CD4-positive, alpha-beta memory T cell (primary cell): ENCODE data around the gene F2R. TPM values are rescaled to one million over a fixed set of nuclear protein-coding genes. Genes with fewer than 3 reads are reported as not detected.
A peak's percentile ranks its signal among the peaks of the same experiment; 100 is the strongest.
"Not testable (repeated sequence)": the region's sequence is repeated elsewhere in the genome, so short reads cannot be mapped to it uniquely, and the experiment has no call there.

Experiments
- CTCF ChIA-PET: fragments of 350-600 bp; sonication (Branson Sonifier 250); formaldehyde crosslinking; loops from one replicate; lab custom pipeline; 2021; ENCODE audit warnings: inconsistent platforms; ENCODE audit not compliant: partially characterized antibody; lab: Charles Lee
- POLR2A ChIA-PET: fragments of 350-600 bp; sonication (Branson Sonifier 250); formaldehyde crosslinking; loops from one replicate; lab custom pipeline; 2021; ENCODE audit not compliant: partially characterized antibody; lab: Charles Lee
- DNase-seq, 5 donors: peaks; one replicate each; pipeline versions ENCODE4 v3.0.0 to v3.0.0-alpha.2; 2020 to 2022; ENCODE audit warnings: mixed read lengths in 1 of 5
- H3K27ac ChIP-seq: one replicate; pipeline ENCODE4 v1.7.0; 2013; ENCODE audit warnings: low read depth, low read length
- H3K27me3 ChIP-seq: 2 replicates; pipeline ENCODE4 v1.7.0; 2013; ENCODE audit warnings: mild to moderate bottlenecking, low read length, moderate library complexity; ENCODE audit not compliant: insufficient read depth
- H3K36me3 ChIP-seq: 2 replicates; pipeline ENCODE4 v1.7.0; 2013; ENCODE audit warnings: mild to moderate bottlenecking, low read length, moderate library complexity; ENCODE audit not compliant: insufficient read depth
- H3K4me1 ChIP-seq: 2 replicates; pipeline ENCODE4 v1.7.0; 2013; ENCODE audit warnings: mild to moderate bottlenecking, low read length, moderate library complexity; ENCODE audit not compliant: insufficient read depth
- H3K4me3 ChIP-seq, 2 donors: one replicate each; pipeline ENCODE4 v1.7.0; 2013; ENCODE audit warnings: low read length in 2 of 2, mild to moderate bottlenecking in 1 of 2
- H3K9me3 ChIP-seq, 2 donors: one replicate each; pipeline ENCODE4 v1.7.0; 2013; ENCODE audit warnings: low read length in 2 of 2, control low read depth in 1 of 2; ENCODE audit not compliant: control insufficient read depth in 1 of 2
- H3K27ac Mint-ChIP-seq, 7 donors: one replicate each; pipeline ENCODE4 v1.8.0; 2020 to 2021; ENCODE audit warnings: mixed read lengths in 7 of 7, mild to moderate bottlenecking in 6 of 7, inconsistent platforms in 3 of 7, moderate library complexity in 3 of 7
- H3K27me3 Mint-ChIP-seq, 2 donors: one replicate each; pipeline ENCODE4 v1.8.0; 2020 to 2021; ENCODE audit warnings: mixed read lengths in 2 of 2
- H3K36me3 Mint-ChIP-seq, 2 donors: one replicate each; pipeline ENCODE4 v1.8.0; 2020 to 2021; ENCODE audit warnings: mixed read lengths in 2 of 2, inconsistent platforms in 1 of 2, mild to moderate bottlenecking in 1 of 2
- H3K4me1 Mint-ChIP-seq, 4 donors: one replicate each; pipeline ENCODE4 v1.8.0; 2020 to 2021; ENCODE audit warnings: mixed read lengths in 4 of 4, mild to moderate bottlenecking in 1 of 4
- H3K4me3 Mint-ChIP-seq, 8 donors: one replicate each; pipeline ENCODE4 v1.8.0; 2020 to 2021; ENCODE audit warnings: mixed read lengths in 8 of 8, mild to moderate bottlenecking in 7 of 8, moderate library complexity in 6 of 8, inconsistent platforms in 3 of 8
- H3K9me3 Mint-ChIP-seq, 8 donors: one replicate each; pipeline ENCODE4 v1.8.0; 2020 to 2021; ENCODE audit warnings: mixed read lengths in 8 of 8, mild to moderate bottlenecking in 5 of 8, inconsistent platforms in 3 of 8, moderate library complexity in 1 of 8
- intact Hi-C: fragments of 100-400 bp; cut with micrococcal nuclease; formaldehyde crosslinking; loops from one replicate; pipeline ENCODE4 v1.15.1; 2023
- polyA plus RNA-seq, 2 donors: library from polyadenylated mRNA; unstranded; fragments of 300-500 nt; fragmentation: Illumina TruSeq; gene quantifications; one replicate each; pipeline ENCODE4 v1.2.3, GENCODE V29; 2021
- total RNA-seq, 2 experiments: library from RNA; stranded (reverse); gene quantifications; one replicate each; pipeline ENCODE4 v1.2.3, GENCODE V29; 2021

F2R gene
- total and polyA plus RNA-seq, 4 experiments from 2014 or later = 6.7 to 14.6 (median 10.7) TPM

DNA sequence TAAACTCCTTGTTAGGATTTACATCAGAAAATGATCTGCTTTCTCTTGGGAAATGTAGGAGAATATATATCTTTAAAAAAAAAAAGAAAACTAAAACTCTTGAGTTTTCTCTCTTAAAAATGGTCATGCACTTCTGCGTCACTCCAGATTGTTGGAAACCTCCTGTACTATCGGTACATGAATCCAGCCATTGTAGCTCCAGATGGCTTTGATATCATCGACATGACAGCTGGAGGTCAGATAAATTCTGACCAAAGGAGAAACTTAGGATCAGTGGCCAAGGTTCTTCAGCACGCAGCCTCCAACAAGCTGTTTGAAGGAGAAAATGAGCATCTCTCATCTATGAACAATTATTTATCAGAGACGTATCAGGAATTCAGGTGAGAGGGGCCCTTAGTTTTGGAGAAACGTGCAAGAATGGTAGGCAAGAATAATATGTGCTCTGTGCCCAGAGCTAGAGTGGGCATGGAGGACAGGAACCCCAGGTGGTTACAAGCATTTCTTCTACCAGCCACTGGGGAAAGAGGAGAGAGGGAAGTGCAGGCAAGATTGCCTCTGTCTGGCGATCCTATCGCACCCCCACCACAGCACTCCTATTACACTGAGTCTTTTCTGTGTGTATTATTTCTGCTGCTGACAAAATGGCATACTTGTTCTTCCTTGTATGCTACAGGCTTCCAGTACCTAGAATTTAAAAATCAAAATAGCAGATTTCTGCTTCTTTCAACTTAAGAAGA is 41.4 kb upstream of the F2R start:
- CTCF ChIA-PET = interaction anchor here (1.3 to 1.7 kb wide), 4 partner anchors 10 to 100 kb away, joined by 3 to 9 read pairs (median 4); no protein-coding TSS in a partner anchor

DNA sequence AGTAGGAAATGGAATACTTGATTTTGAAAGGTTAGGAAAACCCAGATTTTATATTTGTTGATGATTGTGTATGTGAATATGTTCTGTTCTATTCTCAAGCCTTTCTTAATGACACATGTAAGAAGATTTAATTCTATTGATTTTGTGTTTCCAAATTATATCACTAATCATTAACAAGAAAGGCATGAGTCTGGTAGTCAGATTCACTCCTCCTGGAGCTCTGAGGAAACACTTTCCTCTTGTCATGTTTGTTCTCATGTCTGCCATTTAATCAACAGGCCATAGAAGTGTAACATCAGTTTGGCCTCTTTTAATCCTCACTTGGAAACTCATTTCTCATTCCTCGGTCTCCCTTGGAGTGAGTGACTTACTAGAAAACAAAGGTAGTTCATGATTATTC is 40.6 kb upstream of the F2R start:
- ChIA-PET POLR2A (no interaction called here), CTCF (no interaction called here)
- Histone ChIP-seq H3K4me3 (no peak overlapping the region), H3K27me3 (no peaks in the 10 kb centered on the region), H3K27ac (no peak overlapping the region), H3K9me3 (no peaks in the 10 kb centered on the region), H3K36me3 (peaks cover 73% of the 10 kb centered on the region), H3K4me1 (no peaks in the 10 kb centered on the region)
- Mint-ChIP-seq H3K27ac (no peak overlapping the region), H3K4me1 (peaks cover 0 to 3% (median under 1%) of the 10 kb centered on the region in 4 donors), H3K27me3 (no peaks in the 10 kb centered on the region), H3K9me3 (peaks cover 0 to 2% (median 0%) of the 10 kb centered on the region in 8 donors), H3K36me3 (peaks cover 75 to 82% of the 10 kb centered on the region in 2 donors), H3K4me3 (no peak overlapping the region)
- intact Hi-C loops = no loop called here
- no peak for DNase-seq

More for the DNA sequence above, 41.4 kb upstream of the F2R start:
- Mint-ChIP-seq H3K36me3 (peaks cover 75 to 84% of the 10 kb centered on the region in 2 donors), H3K4me3 (no peak overlapping the region), H3K27ac (no peak overlapping the region), H3K9me3 (peaks cover 0 to 2% (median 0%) of the 10 kb centered on the region in 8 donors), H3K27me3 (no peaks in the 10 kb centered on the region), H3K4me1 (no peaks in the 10 kb centered on the region)
- intact Hi-C loops = no loop called here
- DNase-seq = no peak
- Histone ChIP-seq H3K27me3 (no peaks in the 10 kb centered on the region), H3K4me3 (no peak overlapping the region), H3K4me1 (no peaks in the 10 kb centered on the region), H3K27ac (no peak overlapping the region), H3K36me3 (peaks cover 80% of the 10 kb centered on the region), H3K9me3 (no peaks in the 10 kb centered on the region)
- POLR2A ChIA-PET = interaction anchor here (0.6 kb wide), 1 partner anchor 1640 kb away, joined by 3 read pairs; no protein-coding TSS in a partner anchor

DNA sequence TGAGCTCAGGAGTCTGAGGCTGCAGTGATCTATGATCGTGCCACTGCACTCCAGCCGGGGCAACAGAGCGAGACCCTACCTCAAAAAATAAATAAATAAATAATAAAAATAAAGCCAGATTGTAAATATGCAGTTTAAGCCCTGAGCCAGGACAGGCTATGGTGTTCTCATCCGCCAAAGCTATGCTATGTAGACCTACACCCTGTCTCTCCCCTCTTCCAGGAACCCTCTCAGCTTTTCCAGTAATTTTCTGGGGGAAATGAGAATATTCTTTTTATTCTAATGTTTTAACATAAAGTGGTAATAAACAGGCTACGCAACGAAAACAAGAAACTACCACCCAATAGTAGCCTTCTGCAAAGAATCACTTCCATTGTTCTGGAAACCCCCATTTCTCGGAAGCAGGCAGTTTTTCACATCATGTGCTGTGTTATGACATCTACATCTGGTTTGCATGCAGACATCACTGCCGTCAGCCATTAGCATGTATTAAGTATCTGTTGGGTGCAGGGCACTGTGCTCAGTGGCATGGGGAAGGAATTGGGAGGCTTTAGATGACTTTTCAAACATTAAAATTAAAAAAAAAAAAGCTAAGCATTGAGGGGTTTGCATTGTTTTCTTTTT is 38.0 kb upstream of the F2R start:
- Mint-ChIP-seq H3K27ac (peak overlapping the region in 1 of 7 donors; percentile 30), H3K9me3 (peaks cover 0 to 2% (median 0%) of the 10 kb centered on the region in 8 donors), H3K27me3 (no peaks in the 10 kb centered on the region), H3K36me3 (peaks cover 72 to 73% of the 10 kb centered on the region in 2 donors), H3K4me1 (peaks cover 0 to 6% (median 3%) of the 10 kb centered on the region in 4 donors), H3K4me3 (no peak overlapping the region)
- Histone ChIP-seq H3K9me3 (no peaks in the 10 kb centered on the region), H3K27me3 (no peaks in the 10 kb centered on the region), H3K27ac (no peak overlapping the region), H3K36me3 (peaks cover 52% of the 10 kb centered on the region), H3K4me3 (no peak overlapping the region), H3K4me1 (no peaks in the 10 kb centered on the region)
- DNase-seq = no peak
- CTCF ChIA-PET = interaction anchor here (1.5 kb wide), 1 partner anchor 97 kb away, joined by 8 read pairs; no protein-coding TSS in a partner anchor
- POLR2A ChIA-PET = no interaction called here
- intact Hi-C loops = no loop called here

DNA sequence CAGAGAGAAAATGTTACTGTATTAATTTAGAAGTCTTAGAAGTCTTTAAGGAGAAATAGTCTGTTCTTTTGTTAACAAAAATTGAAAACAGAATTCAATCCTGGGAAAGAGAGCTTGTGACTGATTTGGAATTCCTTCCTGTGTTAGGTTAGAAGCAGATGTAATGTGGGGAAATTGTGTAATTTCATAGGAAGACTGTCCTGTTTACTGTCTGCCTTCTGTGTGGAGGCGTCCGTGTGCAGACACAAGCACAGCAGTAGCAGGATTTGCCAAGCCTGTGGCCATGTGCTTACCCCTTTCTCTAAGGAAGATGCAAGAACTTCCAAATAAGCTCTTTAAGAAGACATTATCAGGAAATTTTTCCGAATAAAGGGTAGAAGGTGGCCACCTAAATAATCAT is 36.7 kb upstream of the F2R start:
- H3K4me1 Mint-ChIP-seq = peaks cover 0 to 6% (median 3%) of the 10 kb centered on the region in 4 donors
- H3K9me3 Mint-ChIP-seq = peaks cover 0 to 2% (median 0%) of the 10 kb centered on the region in 8 donors
- intact Hi-C loops = no loop called here
- peak overlapping the region in 2 of 7 donors; percentile 55 to 57 for H3K27ac Mint-ChIP-seq
- no peaks in the 10 kb centered on the region for H3K27me3 Mint-ChIP-seq
- peaks cover 72 to 74% of the 10 kb centered on the region in 2 donors for H3K36me3 Mint-ChIP-seq
- peaks cover 43% of the 10 kb centered on the region for H3K36me3 ChIP-seq
- ChIA-PET CTCF (interaction anchor here (1.5 kb wide), 2 partner anchors 95 to 96 kb away, joined by 4 to 8 read pairs; no protein-coding TSS in a partner anchor), POLR2A (no interaction called here)
- no peaks in the 10 kb centered on the region for H3K9me3 ChIP-seq
- H3K27ac ChIP-seq = no peak overlapping the region
- no peak overlapping the region for H3K4me3 Mint-ChIP-seq
- H3K27me3 ChIP-seq = no peaks in the 10 kb centered on the region
- H3K4me3 ChIP-seq = no peak overlapping the region
- no peaks in the 10 kb centered on the region for H3K4me1 ChIP-seq
- no peak for DNase-seq

DNA sequence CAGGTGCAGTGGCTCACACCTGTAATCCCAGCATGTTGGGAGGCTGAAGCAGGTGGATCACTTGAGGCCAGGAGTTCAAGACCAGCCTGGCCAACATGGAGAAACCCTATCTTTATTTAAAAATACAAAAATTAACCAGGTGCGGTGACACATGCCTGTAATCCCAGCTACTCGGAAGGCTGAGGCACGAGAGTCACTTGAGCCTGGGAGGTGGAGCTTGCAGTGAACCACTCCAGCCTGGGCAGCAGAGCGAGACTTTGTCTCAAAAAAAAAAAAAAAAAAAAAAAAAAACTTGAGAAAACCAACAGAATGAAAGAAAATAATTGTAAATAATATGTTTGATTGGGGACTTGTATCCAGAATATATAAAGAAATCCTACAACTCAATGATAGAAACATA is 35.1 kb upstream of the F2R start:
- ChIA-PET CTCF (interaction anchor here (0.6 to 1.5 kb wide), 4 partner anchors 34 to 1306 kb away, joined by 3 to 4 read pairs (median 3); no protein-coding TSS in a partner anchor), POLR2A (interaction anchor here (0.6 kb wide), 1 partner anchor 1933 kb away, joined by 3 read pairs; no protein-coding TSS in a partner anchor)
- H3K4me1 Mint-ChIP-seq, H3K9me3 ChIP-seq, H3K4me1 ChIP-seq, H3K4me3 ChIP-seq, H3K4me3 Mint-ChIP-seq, H3K27me3 ChIP-seq, DNase-seq, H3K27me3 Mint-ChIP-seq, H3K27ac Mint-ChIP-seq, H3K9me3 Mint-ChIP-seq, H3K27ac ChIP-seq, intact Hi-C loops: not testable (repeated sequence)
- H3K36me3 ChIP-seq = peaks cover 33% of the 10 kb centered on the region
- H3K36me3 Mint-ChIP-seq = peaks cover 72 to 75% of the 10 kb centered on the region in 2 donors

DNA sequence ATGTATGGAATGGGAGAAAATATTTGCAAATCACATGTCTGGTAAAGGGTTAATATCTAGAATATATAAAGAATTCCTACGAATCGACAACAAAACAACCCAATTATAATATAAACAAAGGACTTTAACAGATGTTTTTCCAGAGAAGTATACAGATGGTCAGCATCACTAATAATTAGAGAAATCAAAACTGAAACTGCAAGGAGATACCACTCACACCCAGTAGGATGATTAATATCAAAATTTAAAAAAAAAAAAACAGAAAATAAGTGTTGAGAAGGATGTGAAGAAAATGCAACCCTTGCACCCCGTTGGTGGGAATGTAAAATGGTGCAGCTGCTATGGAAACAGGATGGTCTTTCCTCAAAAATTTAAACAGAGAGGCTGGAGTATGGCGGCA is 34.6 kb upstream of the F2R start:
- Histone ChIP-seq H3K36me3 (peaks cover 29% of the 10 kb centered on the region), H3K27me3 (no peaks in the 10 kb centered on the region), H3K9me3 (no peaks in the 10 kb centered on the region), H3K4me1 (no peaks in the 10 kb centered on the region), H3K4me3 (no peak overlapping the region), H3K27ac (no peak overlapping the region)
- Mint-ChIP-seq H3K4me1 (peaks cover 0 to 6% (median 3%) of the 10 kb centered on the region in 4 donors), H3K4me3 (no peak overlapping the region), H3K36me3 (peaks cover 71 to 72% of the 10 kb centered on the region in 2 donors), H3K27ac (no peak overlapping the region), H3K9me3 (peaks cover 0 to 2% (median 0%) of the 10 kb centered on the region in 8 donors), H3K27me3 (no peaks in the 10 kb centered on the region)
- no peak for DNase-seq
- ChIA-PET CTCF (no interaction called here), POLR2A (interaction anchor here (0.6 kb wide), 1 partner anchor 1934 kb away, joined by 3 read pairs; no protein-coding TSS in a partner anchor)
- intact Hi-C loops = no loop called here

DNA sequence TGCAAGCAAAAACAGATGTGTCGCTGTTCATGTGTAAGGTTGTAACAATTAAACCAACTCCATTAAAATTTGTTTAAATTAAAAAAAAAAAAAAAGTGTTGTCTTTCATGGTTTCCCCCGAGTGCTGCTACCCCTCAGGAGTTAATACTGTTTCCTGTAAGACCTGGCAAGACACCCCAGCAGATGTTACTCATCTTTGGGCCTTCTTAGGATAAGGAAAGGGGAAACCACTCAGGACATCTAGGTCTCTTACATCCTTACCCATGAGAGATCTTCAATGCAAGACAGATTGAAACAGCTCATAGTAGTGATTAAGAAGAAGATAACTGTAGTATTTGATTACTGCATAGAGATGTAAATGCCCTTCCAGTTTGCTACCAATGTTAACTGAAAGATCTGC is 33.5 kb upstream of the F2R start:
- H3K27ac ChIP-seq = no peak overlapping the region
- H3K9me3 ChIP-seq = no peaks in the 10 kb centered on the region
- POLR2A ChIA-PET = no interaction called here
- Mint-ChIP-seq H3K9me3 (peaks cover 0 to under 1% (median 0%) of the 10 kb centered on the region in 8 donors), H3K27ac (peak overlapping the region in 1 of 7 donors; percentile 13), H3K36me3 (peaks cover 66 to 71% of the 10 kb centered on the region in 2 donors), H3K4me1 (peaks cover 0 to 6% (median 3%) of the 10 kb centered on the region in 4 donors), H3K4me3 (no peak overlapping the region), H3K27me3 (no peaks in the 10 kb centered on the region)
- no peak for DNase-seq
- H3K36me3 ChIP-seq = peaks cover 19% of the 10 kb centered on the region
- H3K4me3 ChIP-seq = no peak overlapping the region
- H3K4me1 ChIP-seq = no peaks in the 10 kb centered on the region
- intact Hi-C loops = no loop called here
- CTCF ChIA-PET = interaction anchor here (0.9 to 1.4 kb wide), 2 partner anchors 57 to 92 kb away, joined by 4 to 7 read pairs; no protein-coding TSS in a partner anchor
- no peaks in the 10 kb centered on the region for H3K27me3 ChIP-seq
